HepG2 (cell line): Measurements from ENCODE around the gene KCNIP3. TPM values are rescaled to one million over a fixed set of nuclear protein-coding genes. Genes with fewer than 3 reads are reported as not detected.

ENCODE experiments used
- ATAC-seq: fragments of 200-7000 bp; cut with Tn5 transposase; 3 replicates; pipeline ENCODE4 v1.9.1; 2020; ENCODE audit warnings: mild to moderate bottlenecking, moderate library complexity
- BruUV-seq: library from RNA; stranded (reverse); fragments of 400-500 nt; replicated peaks from 2 replicates; lab custom pipeline; 2021; lab: Mats Ljungman, UMichigan
- CTCF ChIA-PET: fragments of 300-600 bp; formaldehyde crosslinking; extraction: SDS; loops from one replicate; lab custom pipeline; 2021; ENCODE audit warnings: low total read pairs, inconsistent platforms, low intra/inter-chr PET ratio; lab: Yijun Ruan, JAX
- POLR2A ChIA-PET: fragments of 350-600 bp; sonication (Branson Sonifier 250); formaldehyde crosslinking; loops from one replicate; lab custom pipeline; 2020; ENCODE audit warnings: antibody characterized with exemption, inconsistent platforms; lab: Yijun Ruan, JAX
- DNase-seq: peaks from one replicate; pipeline ENCODE4 v3.0.0-alpha.2; 2015; ENCODE audit warnings: low spot score
- FAIRE-seq: peaks from 3 replicates; lab custom pipeline; 2011; peaks lifted over from hg19 to GRCh38; lab: Jason Lieb, UNC
- H2AFZ ChIP-seq: one replicate; pipeline ENCODE4 v1.6.1; 2011; ENCODE audit warnings: low read length, inconsistent platforms
- H3K27ac ChIP-seq: fragments of 300-600 bp; 3 replicates; pipeline ENCODE4 v1.8.0; 2011; ENCODE audit warnings: mixed run types, mild to moderate bottlenecking, mixed read lengths, low read length, inconsistent platforms; ENCODE audit not compliant: insufficient read depth; ENCODE audit errors: extremely low read length
- H3K27me3 ChIP-seq, 2 experiments: fragments of 200-600 bp in 1 of 2; 2 replicates in 1 of 2; 3 replicates in 1 of 2; pipeline versions ENCODE4 v1.6.0 to v1.8.0; 2011; ENCODE audit warnings: low read length in 2 of 2, mild to moderate bottlenecking in 2 of 2, moderate library complexity in 2 of 2, inconsistent platforms in 1 of 2; ENCODE audit not compliant: insufficient read depth in 2 of 2, control insufficient read depth in 1 of 2
- H3K36me3 ChIP-seq, 2 experiments: fragments of 200-600 bp in 1 of 2; replicated peaks in 1 of 2; 2 replicates in 1 of 2; 3 replicates in 1 of 2; pipeline versions ENCODE4 v1.5.1 to v1.8.0; 2011; ENCODE audit warnings: low read length in 2 of 2, inconsistent platforms in 1 of 2; ENCODE audit not compliant: insufficient read depth in 2 of 2, control insufficient read depth in 1 of 2
- H3K4me1 ChIP-seq: 2 replicates; pipeline ENCODE4 v1.5.1; 2012; ENCODE audit warnings: low read length, inconsistent platforms; ENCODE audit not compliant: insufficient read depth
- H3K4me2 ChIP-seq: 2 replicates; pipeline ENCODE4 v1.6.0; 2011; ENCODE audit warnings: low read depth, low read length, inconsistent platforms
- H3K4me3 ChIP-seq, 3 experiments: fragments of 200-600 bp in 1 of 3; sonication (generic), shearing (Covaris generic) in 1 of 3; replicated peaks in 1 of 3; 2 replicates each; pipeline ENCODE4 v1.5.1; 2011 to 2016; ENCODE audit warnings: low read length in 3 of 3, inconsistent platforms in 2 of 3, low read depth in 2 of 3, mild to moderate bottlenecking in 2 of 3, control low read depth in 1 of 3, mixed read lengths in 1 of 3; ENCODE audit not compliant: insufficient read depth in 1 of 3
- H3K79me2 ChIP-seq: one replicate; pipeline ENCODE4 v1.6.1; 2011; ENCODE audit warnings: low read length, inconsistent platforms; ENCODE audit not compliant: insufficient read depth
- H3K9ac ChIP-seq: 2 replicates; pipeline ENCODE4 v1.6.0; 2011; ENCODE audit warnings: mild to moderate bottlenecking, low read depth, low read length, inconsistent platforms; ENCODE audit not compliant: insufficient read depth
- H3K9me3 ChIP-seq: 2 replicates; pipeline ENCODE4 v1.5.1; 2012; ENCODE audit warnings: mild to moderate bottlenecking, low read length
- H4K20me1 ChIP-seq: 2 replicates; pipeline ENCODE4 v1.6.0; 2011; ENCODE audit warnings: inconsistent platforms, mild to moderate bottlenecking, low read length, moderate library complexity; ENCODE audit not compliant: insufficient read depth
- NFKBIZ ChIP-seq: IDR thresholded peaks from 2 replicates; pipeline ENCODE4 v1.6.1; 2018; ENCODE audit warnings: missing genetic modification reagents, missing compliant biosample characterization
- ONECUT2 ChIP-seq: sonication (generic); formaldehyde crosslinking; IDR thresholded peaks from 2 replicates; pipeline ENCODE4 v1.4.0; 2020; ENCODE audit warnings: missing genetic modification reagents
- SRSF1 ChIP-seq: fragments of 200-400 bp; formaldehyde crosslinking; optimal IDR thresholded peaks from 2 replicates; pipeline ENCODE3; 2017; ENCODE audit warnings: mild to moderate bottlenecking, low read depth, low read length, moderate library complexity
- STAT5B ChIP-seq: sonication (generic); formaldehyde crosslinking; IDR thresholded peaks from 2 replicates; pipeline ENCODE4 v1.4.0; 2020; ENCODE audit warnings: missing genetic modification reagents
- SYNCRIP ChIP-seq: fragments of 200-400 bp; formaldehyde crosslinking; IDR thresholded peaks from 2 replicates; pipeline ENCODE4 v1.6.1; 2018; ENCODE audit warnings: mild to moderate bottlenecking, low read depth, low read length; ENCODE audit not compliant: insufficient read depth
- THAP11 ChIP-seq: IDR thresholded peaks from 2 replicates; pipeline ENCODE4 v1.6.1; 2016; ENCODE audit warnings: missing biosample characterization, missing genetic modification reagents
- ZFP41 ChIP-seq: sonication (generic); formaldehyde crosslinking; IDR thresholded peaks from 2 replicates; pipeline ENCODE4 v1.4.0; 2020; ENCODE audit warnings: mild to moderate bottlenecking, missing genetic modification reagents, borderline replicate concordance
- ZNF605 ChIP-seq: sonication (generic); formaldehyde crosslinking; IDR thresholded peaks from 2 replicates; pipeline ENCODE4 v1.8.0; 2022; ENCODE audit warnings: mild to moderate bottlenecking, missing genetic modification reagents
- ZNF75D ChIP-seq: sonication (generic); formaldehyde crosslinking; IDR thresholded peaks from 2 replicates; pipeline ENCODE4 v1.8.1; 2023; ENCODE audit warnings: missing genetic modification reagents, mild to moderate bottlenecking, borderline replicate concordance
- ZNF839 ChIP-seq: sonication (generic); formaldehyde crosslinking; IDR thresholded peaks from 2 replicates; pipeline ENCODE4 v1.4.0; 2020; ENCODE audit warnings: missing genetic modification reagents, mild to moderate bottlenecking, borderline replicate concordance
- ZSCAN22 ChIP-seq: sonication (generic); formaldehyde crosslinking; IDR thresholded peaks from 2 replicates; pipeline ENCODE4 v1.4.0; 2020; ENCODE audit warnings: mild to moderate bottlenecking, missing genetic modification reagents
- ZSCAN30 ChIP-seq: sonication (generic); formaldehyde crosslinking; IDR thresholded peaks from 2 replicates; pipeline ENCODE4 v1.5.0; 2020; ENCODE audit warnings: mild to moderate bottlenecking, missing genetic modification reagents
- WGBS: methylation state at CpG from one replicate; pipeline ENCODE4 v1.1.6; 2017; ENCODE audit warnings: low lambda C conversion rate; 5-methylcytosine and 5-hydroxymethylcytosine counted together
- in situ Hi-C: cut with HindIII; loops from 2 replicates; pipeline ENCODE4 v1.10.0; 2017; ENCODE audit warnings: low pct_unique_long_range_greater_than_20kb; ENCODE audit not compliant: extremely low pct_ligation_motif_present
- intact Hi-C: fragments of 100-400 bp; cut with micrococcal nuclease; formaldehyde crosslinking; loops from one replicate; pipeline ENCODE4 v1.10.0; 2022; ENCODE audit not compliant: unreplicated experiment
- polyA plus RNA-seq, 8 experiments: library from polyadenylated mRNA; depleted of rRNA in 3 of 8; stranded (reverse) in 7 of 8; unstranded in 1 of 8; fragments of >200 nt; fragmentation: Illumina TruSeq in 4 of 8; extraction: Trizol in 4 of 8; gene quantifications; 2 replicates each; pipeline versions ENCODE4 v1.2.1 to v1.2.3, GENCODE V29; 2011 to 2016; ENCODE audit warnings: low read depth in 4 of 8, missing spikeins in 1 of 8, mixed read lengths in 1 of 8; ENCODE audit not compliant: insufficient read depth in 1 of 8
- total RNA-seq, 5 experiments: library from RNA; depleted of rRNA; stranded (reverse); fragments of >200 nt; fragmentation: Illumina TruSeq; extraction: Trizol; gene quantifications; 2 replicates each; pipeline ENCODE4 v1.2.3, GENCODE V29; 2016; ENCODE audit warnings: low read depth in 1 of 5

KCNIP3 gene
- total and polyA plus RNA-seq, 2 of the 13 experiments (the other 11 are each of a cell fraction or from before 2014, with no cell fraction given): not detected

GRCh38 chr2:95258271-95258670 lies 38.9 kb upstream of the KCNIP3 start (continued):
- no peak for TF ChIP-seq ZNF75D (CRISPR knock-in tag)
- no peak for TF ChIP-seq ZSCAN30 (CRISPR knock-in tag)

- FAIRE-seq (no peak), ATAC-seq (no peak), DNase-seq (no peak)
- Histone ChIP-seq H3K4me3 (no peak overlapping the region), H3K27ac (no peak overlapping the region), H2AFZ (no peak overlapping the region), H3K4me1 (no peaks in the 10 kb centered on the region), H3K79me2 (no peaks in the 10 kb centered on the region), H3K27me3 (peaks cover 0 to 15% of the 10 kb centered on the region in 2 experiments; a peak in 2 of 5 replicates), H3K9me3 (no peaks in the 10 kb centered on the region), H3K4me2 (no peak overlapping the region), H4K20me1 (no peaks in the 10 kb centered on the region), H3K9ac (no peak overlapping the region), H3K36me3 (no peaks in the 10 kb centered on the region)
- ChIA-PET CTCF (no interaction called here), POLR2A (no interaction called here)
- TF ChIP-seq NFKBIZ: no peak
- TF ChIP-seq ZNF839: no peak
- TF ChIP-seq ZNF605: no peak
- TF ChIP-seq STAT5B (CRISPR knock-in tag): no peak
- TF ChIP-seq ZFP41 (CRISPR knock-in tag): no peak
- no peak for TF ChIP-seq THAP11 (CRISPR knock-in tag)
- no peak for TF ChIP-seq ZSCAN22 (CRISPR knock-in tag)
- TF ChIP-seq SYNCRIP: no peak
- TF ChIP-seq SRSF1: no peak
- no peak for TF ChIP-seq ONECUT2 (CRISPR knock-in tag)
- in situ Hi-C loops: no loop called here
- BruUV-seq: no TSS peak
- WGBS: under 1% methylated on average over 7 of the region's 8 CpGs
- intact Hi-C loops: no loop called here
Measured at GRCh38 chr2:95260028-95261023, 36.8 kb upstream of the KCNIP3 start.
